Activated naive CD8-positive, alpha-beta T cell (primary cell): Measurements from ENCODE around the gene MIXL1.
"Not testable (repeated sequence)": the region's sequence is repeated elsewhere in the genome, so short reads cannot be mapped to it uniquely, and the experiment has no call there.

ENCODE experiments used
- H3K27ac Mint-ChIP-seq: one replicate; pipeline ENCODE4 v1.8.0; 2021; ENCODE audit warnings: mixed read lengths
- H3K27me3 Mint-ChIP-seq: one replicate; pipeline ENCODE4 v1.8.0; 2021; ENCODE audit warnings: mixed read lengths
- H3K36me3 Mint-ChIP-seq: one replicate; pipeline ENCODE4 v1.8.0; 2021; ENCODE audit warnings: mixed read lengths
- H3K4me1 Mint-ChIP-seq: one replicate; pipeline ENCODE4 v1.8.0; 2021; ENCODE audit warnings: low read depth, mixed read lengths
- H3K4me3 Mint-ChIP-seq: one replicate; pipeline ENCODE4 v1.8.0; 2021; ENCODE audit warnings: mild to moderate bottlenecking, mixed read lengths
- H3K9me3 Mint-ChIP-seq: one replicate; pipeline ENCODE4 v1.8.0; 2021; ENCODE audit warnings: low read depth, mixed read lengths

The MIXL1 gene

GRCh38 chr1:226236826-226237225, 13.4 kb downstream of the MIXL1 start:
- Mint-ChIP-seq H3K4me1 (no peaks in the 10 kb centered on the region), H3K27me3 (no peaks in the 10 kb centered on the region), H3K9me3 (no peaks in the 10 kb centered on the region), H3K27ac (no peak overlapping the region), H3K4me3 (no peak overlapping the region), H3K36me3 (peaks cover 12% of the 10 kb centered on the region)

- Mint-ChIP-seq H3K36me3 (peaks cover 10% of the 10 kb centered on the region), H3K27ac (no peak overlapping the region), H3K9me3 (no peaks in the 10 kb centered on the region), H3K27me3 (no peaks in the 10 kb centered on the region), H3K4me1 (no peaks in the 10 kb centered on the region), H3K4me3 (no peak overlapping the region)
Observed at GRCh38 chr1:226239421-226239820, 16.0 kb downstream of the MIXL1 start.

GRCh38 chr1:226248091-226248490, 24.6 kb downstream of the MIXL1 start:
- Mint-ChIP-seq H3K4me3 (no peak overlapping the region), H3K9me3 (no peaks in the 10 kb centered on the region), H3K27ac (no peak overlapping the region), H3K4me1 (no peaks in the 10 kb centered on the region), H3K27me3 (no peaks in the 10 kb centered on the region), H3K36me3 (peaks cover 16% of the 10 kb centered on the region)

GRCh38 chr1:226248796-226249195, 25.3 kb downstream of the MIXL1 start:
- H3K4me3 Mint-ChIP-seq, result no peak overlapping the region
- no peaks in the 10 kb centered on the region for H3K27me3 Mint-ChIP-seq
- H3K9me3 Mint-ChIP-seq, result no peaks in the 10 kb centered on the region
- peaks cover 16% of the 10 kb centered on the region for H3K36me3 Mint-ChIP-seq
- H3K4me1 Mint-ChIP-seq, result no peaks in the 10 kb centered on the region
- H3K27ac Mint-ChIP-seq, result no peak overlapping the region

DNA sequence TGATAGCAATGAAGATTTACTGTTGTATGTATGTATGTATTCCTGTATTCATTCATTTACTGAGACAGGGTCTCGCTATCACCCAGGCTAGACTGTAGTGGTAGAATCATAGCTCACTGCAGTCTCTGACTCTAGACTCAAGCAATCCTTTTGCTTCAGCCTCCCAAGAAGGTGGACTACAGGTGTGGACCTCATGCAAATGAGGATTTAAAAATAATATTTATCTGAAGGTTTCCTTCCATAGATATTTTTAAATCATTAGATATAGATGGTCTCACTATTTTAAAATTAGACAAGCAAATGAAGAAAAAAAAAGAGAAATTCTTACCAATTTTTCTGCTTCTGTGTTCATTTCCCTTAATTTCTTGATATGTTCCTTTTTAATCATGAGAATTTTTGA, 27.0 kb downstream of the MIXL1 start:
- H3K36me3 Mint-ChIP-seq, result peaks cover 10% of the 10 kb centered on the region
- no peaks in the 10 kb centered on the region for H3K4me1 Mint-ChIP-seq
- H3K9me3 Mint-ChIP-seq, result no peaks in the 10 kb centered on the region
- no peak overlapping the region for H3K4me3 Mint-ChIP-seq
- H3K27me3 Mint-ChIP-seq, result no peaks in the 10 kb centered on the region
- H3K27ac Mint-ChIP-seq, result no peak overlapping the region

DNA sequence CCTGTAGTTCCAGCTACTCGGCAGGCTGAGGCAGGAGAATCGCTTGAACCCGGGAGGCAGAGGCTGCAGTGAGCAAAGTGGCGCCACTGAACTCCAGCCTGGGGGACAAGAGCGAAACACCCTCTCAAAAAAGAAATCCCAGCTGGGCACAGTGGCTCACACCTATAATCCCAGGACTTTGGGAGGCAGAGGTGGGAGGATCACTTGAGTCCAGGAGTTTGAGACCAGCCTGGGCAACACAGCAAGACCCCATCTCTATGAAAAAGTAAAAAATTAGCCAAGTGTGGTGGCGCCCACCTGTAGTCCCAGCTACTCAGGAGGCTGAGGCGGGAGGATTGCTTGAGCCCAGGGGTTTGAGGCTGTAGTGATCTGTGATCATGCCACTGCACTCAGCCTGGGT, 29.4 kb downstream of the MIXL1 start:
- not testable (repeated sequence) for H3K4me3 Mint-ChIP-seq, H3K4me1 Mint-ChIP-seq, H3K27me3 Mint-ChIP-seq, H3K27ac Mint-ChIP-seq, H3K36me3 Mint-ChIP-seq, H3K9me3 Mint-ChIP-seq

DNA sequence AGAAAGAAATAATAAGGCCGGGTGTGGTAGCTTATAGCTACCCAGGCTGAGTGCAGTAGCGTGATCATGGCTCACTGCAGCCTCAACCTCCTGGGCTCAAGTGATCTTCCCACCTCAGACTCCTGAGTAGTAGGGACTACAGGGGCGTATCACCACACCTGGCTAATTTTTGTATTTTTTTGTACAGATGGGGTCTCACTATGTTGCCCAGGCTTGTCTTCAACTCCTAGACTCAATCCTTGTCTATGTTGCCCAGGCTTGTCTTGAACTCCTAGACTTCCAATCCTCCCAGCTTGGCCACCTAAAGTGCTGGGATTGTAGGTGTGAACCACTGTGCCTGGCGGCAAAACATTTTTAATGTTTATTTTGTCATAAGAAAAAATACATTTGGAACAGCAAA, 30.5 kb downstream of the MIXL1 start:
- no peaks in the 10 kb centered on the region for H3K9me3 Mint-ChIP-seq
- no peak overlapping the region for H3K4me3 Mint-ChIP-seq
- H3K36me3 Mint-ChIP-seq, result peaks cover 6% of the 10 kb centered on the region
- H3K4me1 Mint-ChIP-seq, result no peaks in the 10 kb centered on the region
- no peak overlapping the region for H3K27ac Mint-ChIP-seq
- H3K27me3 Mint-ChIP-seq, result no peaks in the 10 kb centered on the region

DNA sequence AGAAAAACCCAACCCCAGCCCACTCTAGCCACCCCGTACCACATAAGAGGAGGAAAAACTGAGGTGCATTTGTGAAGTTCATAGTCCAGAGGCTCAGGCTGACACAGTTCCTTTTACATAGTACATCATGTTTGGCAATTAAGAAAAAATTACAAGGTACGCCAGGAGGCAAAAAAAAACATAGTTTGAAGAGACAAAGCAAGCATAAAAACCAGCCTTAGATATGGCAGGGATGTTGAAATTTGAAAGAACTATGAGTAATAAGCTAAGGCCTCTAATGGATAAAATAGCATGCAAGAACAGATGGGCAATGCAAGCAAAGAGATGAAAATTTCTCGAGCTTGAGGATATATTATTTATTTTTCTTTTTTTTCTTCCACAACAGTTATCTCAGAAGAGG, 31.9 kb downstream of the MIXL1 start:
- no peaks in the 10 kb centered on the region for H3K27me3 Mint-ChIP-seq
- H3K36me3 Mint-ChIP-seq, result peaks cover 13% of the 10 kb centered on the region
- H3K9me3 Mint-ChIP-seq, result no peaks in the 10 kb centered on the region
- H3K27ac Mint-ChIP-seq, result no peak overlapping the region
- no peaks in the 10 kb centered on the region for H3K4me1 Mint-ChIP-seq
- H3K4me3 Mint-ChIP-seq, result no peak overlapping the region

GRCh38 chr1:226261818-226262217, 38.4 kb downstream of the MIXL1 start:
- no peak overlapping the region for H3K27ac Mint-ChIP-seq
- no peaks in the 10 kb centered on the region for H3K27me3 Mint-ChIP-seq
- H3K4me1 Mint-ChIP-seq, result no peaks in the 10 kb centered on the region
- peaks cover 25% of the 10 kb centered on the region for H3K36me3 Mint-ChIP-seq
- peaks cover 10% of the 10 kb centered on the region for H3K9me3 Mint-ChIP-seq
- no peak overlapping the region for H3K4me3 Mint-ChIP-seq

GRCh38 chr1:226268421-226269124, 45.1 kb downstream of the MIXL1 start:
- Mint-ChIP-seq H3K27ac (no peak overlapping the region), H3K36me3 (no peaks in the 10 kb centered on the region), H3K4me1 (no peaks in the 10 kb centered on the region), H3K9me3 (no peaks in the 10 kb centered on the region), H3K27me3 (no peaks in the 10 kb centered on the region), H3K4me3 (no peak overlapping the region)

DNA sequence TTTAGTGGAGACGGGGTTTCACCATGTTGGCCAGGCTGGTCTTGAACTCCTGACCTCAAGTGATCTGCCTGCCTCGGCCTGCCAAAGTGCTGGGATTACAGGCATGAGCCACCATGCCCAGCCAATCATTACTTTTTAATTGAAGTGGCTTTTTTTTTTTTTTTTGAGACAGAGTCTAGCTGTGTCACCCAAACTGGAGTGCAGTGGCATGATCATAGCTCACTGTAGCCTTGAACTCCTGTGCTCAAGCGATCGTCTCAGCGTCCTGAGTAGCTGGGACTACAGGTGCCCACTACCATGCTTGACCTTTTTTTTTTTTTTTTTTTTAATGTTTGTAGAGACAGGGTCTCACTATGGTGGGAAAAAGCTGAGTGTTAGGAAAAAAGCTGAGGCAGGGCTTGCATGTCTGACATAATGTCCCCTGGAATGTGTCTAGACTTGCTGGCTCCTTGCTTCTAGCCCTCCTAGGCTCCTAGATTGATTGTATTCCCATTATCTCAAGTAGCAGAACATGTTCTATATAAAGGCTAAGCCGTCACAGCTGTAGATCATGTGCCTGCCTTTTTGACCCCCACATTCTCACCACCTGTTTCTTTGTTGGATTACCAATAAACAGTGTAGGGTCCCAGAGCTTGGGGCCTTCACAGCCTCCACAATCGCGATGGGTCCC, 48.9 kb downstream of the MIXL1 start:
- H3K27ac Mint-ChIP-seq, H3K9me3 Mint-ChIP-seq, H3K4me3 Mint-ChIP-seq, H3K27me3 Mint-ChIP-seq, H3K4me1 Mint-ChIP-seq: not testable (repeated sequence)
- peaks cover 12% of the 10 kb centered on the region for H3K36me3 Mint-ChIP-seq

DNA sequence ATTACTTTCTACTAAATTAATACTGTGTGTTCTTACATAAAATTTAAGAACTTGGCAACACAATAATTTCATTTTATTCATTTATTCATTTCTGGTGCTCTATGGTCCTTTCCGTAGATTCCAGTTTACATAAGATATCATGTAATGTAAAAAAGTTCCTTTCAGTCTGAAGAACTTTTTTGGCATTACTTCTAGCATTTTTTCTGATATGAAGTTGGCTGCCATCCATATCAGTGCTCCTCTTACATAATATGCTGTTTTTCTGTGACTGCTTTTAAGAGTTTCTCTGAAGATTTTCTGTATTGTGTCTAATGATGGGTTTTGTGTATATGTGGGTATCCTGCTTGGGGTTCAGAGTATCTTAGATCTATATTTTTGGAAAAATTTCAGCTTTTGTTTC, 50.7 kb downstream of the MIXL1 start:
- Mint-ChIP-seq H3K4me1 (no peaks in the 10 kb centered on the region), H3K27me3 (no peaks in the 10 kb centered on the region), H3K27ac (no peak overlapping the region), H3K4me3 (no peak overlapping the region), H3K36me3 (peaks cover 12% of the 10 kb centered on the region), H3K9me3 (no peaks in the 10 kb centered on the region)

- H3K27ac Mint-ChIP-seq, result no peak overlapping the region
- peaks cover 14% of the 10 kb centered on the region for H3K36me3 Mint-ChIP-seq
- no peaks in the 10 kb centered on the region for H3K27me3 Mint-ChIP-seq
- H3K4me3 Mint-ChIP-seq, result no peak overlapping the region
- no peaks in the 10 kb centered on the region for H3K9me3 Mint-ChIP-seq
- H3K4me1 Mint-ChIP-seq, result no peaks in the 10 kb centered on the region
Observed at GRCh38 chr1:226276077-226276682, 52.7 kb downstream of the MIXL1 start.
